Renal cortical epithelial cell (primary cell): ENCODE data around the gene EGR2. TPM values are rescaled to one million over a fixed set of nuclear protein-coding genes. Genes with fewer than 3 reads are reported as not detected.
"Not testable (repeated sequence)": the region's sequence is repeated elsewhere in the genome, so short reads cannot be mapped to it uniquely, and the experiment has no call there.

Experiments used
- DNase-seq: peaks from one replicate; pipeline ENCODE4 v3.0.0-alpha.2; 2011; ENCODE audit warnings: low read depth
- total RNA-seq: library from RNA; depleted of rRNA; stranded (reverse); fragments of >200 nt; gene quantifications from 2 replicates; pipeline ENCODE4 v1.2.3, GENCODE V29; 2014

The EGR2 gene
- total RNA-seq, 1 donor from 2014 or later = 0.40 TPM

GRCh38 chr10:62795100-62795499, 21.1 kb downstream of the EGR2 start:
- DNase-seq = no peak

DNA sequence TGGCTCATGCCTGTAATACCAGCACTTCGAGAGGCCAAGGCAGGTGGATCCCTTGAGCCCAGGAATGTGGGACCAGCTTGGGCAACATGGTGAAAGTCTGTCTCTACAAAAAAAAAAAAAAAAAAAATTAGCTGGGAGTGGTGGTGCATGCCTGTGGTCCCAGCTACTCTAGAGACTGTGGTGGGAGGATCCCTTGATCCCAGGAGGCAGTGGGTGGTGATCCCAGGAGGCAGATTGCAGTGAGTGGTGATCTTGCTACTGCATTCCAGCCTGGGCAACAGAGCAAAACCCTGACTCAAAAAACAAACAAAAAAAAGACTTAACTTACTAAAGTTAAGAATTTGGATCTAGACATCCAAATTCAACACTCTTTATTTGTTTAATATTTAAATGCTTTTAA, 21.9 kb downstream of the EGR2 start:
- peak; percentile 74 for DNase-seq

DNA sequence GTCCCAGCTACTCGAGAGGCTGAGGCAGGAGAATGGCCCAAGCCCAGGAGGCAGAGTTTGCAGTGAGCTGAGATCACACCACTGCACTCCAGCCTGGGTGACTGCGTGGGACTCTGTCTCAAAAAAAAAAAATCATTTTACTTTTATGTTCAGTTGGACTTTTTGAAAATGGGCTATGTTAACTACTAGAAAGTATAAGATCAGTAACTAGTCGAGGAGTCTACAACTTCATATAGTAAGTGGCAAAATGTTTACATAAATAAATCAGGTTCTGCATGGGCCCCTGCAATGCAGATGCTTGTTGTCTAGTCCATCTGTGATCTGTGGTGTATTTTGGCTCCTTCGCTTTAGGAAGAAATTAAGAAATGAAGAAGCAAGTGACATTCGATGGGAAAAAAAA, 23.9 kb downstream of the EGR2 start:
- DNase-seq = no peak

DNA sequence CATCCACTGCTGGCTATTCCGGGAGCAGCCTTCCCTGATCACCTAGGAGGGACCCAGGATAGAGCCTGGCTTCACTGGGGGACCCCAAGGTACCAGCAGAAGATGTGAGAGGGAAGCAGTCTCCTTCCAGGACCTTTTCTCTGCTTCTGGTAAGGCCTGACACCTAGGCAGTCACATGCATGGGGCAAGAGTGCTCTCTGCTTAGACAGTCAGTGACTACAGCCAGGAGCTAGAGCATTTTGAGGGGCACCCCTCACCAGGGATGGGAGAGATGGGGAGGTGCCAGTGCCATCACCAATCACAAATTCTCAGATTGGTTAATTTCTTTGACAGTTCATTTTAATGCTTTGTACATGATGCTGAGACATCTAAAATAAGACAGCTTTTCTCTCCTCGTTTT, 25.6 kb downstream of the EGR2 start:
- no peak for DNase-seq

- no peak for DNase-seq
Measured at GRCh38 chr10:62790019-62790555, 26.1 kb downstream of the EGR2 start.

DNA sequence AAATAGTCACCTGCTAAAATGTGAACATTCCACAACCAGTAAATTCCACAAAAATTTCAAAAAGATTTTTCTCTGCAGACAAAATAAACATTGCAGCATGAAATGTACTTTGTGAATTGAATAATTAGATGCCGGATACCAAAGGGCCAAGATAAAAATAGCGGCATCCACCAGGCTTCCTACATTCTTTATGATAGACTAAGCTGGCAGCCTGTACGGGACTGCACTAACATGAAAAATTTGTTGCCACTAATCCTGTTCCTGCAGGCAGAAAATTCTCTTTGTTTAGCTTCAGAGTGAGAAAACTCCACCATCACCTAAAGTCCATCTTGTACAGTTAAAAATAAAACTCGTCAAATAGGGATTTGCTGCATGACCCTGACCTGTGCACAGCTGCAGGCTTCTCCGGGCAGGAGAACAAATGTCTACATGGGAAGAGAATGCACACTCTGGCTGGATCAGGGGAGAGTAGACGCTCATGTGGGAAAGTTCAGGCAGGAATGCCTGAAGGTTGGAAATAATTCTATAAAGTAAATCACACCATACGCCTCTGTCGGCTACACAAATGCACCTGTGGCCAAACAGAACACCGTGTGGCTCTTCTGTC, 27.2 kb downstream of the EGR2 start:
- no peak for DNase-seq

GRCh38 chr10:62788285-62788684, 27.9 kb downstream of the EGR2 start:
- DNase-seq = not testable (repeated sequence)

DNA sequence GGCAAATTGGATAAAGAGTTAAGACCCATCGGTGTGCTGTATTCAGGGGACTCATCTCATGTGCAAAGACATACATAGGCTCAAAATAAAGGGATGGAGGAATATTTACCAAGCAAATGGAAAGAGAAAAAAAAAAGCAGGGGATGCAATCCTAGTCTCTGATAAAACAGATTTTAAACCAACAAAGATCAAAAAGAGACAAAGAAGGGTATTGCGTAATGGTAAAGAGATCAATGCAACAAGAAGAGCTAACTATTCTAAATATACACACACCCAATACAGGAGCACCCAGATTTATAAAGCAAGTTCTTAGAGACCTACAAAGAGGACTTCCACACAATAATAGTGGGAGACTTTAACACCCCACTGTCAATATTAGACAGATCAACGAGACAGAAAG, 31.6 kb downstream of the EGR2 start:
- not testable (repeated sequence) for DNase-seq

DNA sequence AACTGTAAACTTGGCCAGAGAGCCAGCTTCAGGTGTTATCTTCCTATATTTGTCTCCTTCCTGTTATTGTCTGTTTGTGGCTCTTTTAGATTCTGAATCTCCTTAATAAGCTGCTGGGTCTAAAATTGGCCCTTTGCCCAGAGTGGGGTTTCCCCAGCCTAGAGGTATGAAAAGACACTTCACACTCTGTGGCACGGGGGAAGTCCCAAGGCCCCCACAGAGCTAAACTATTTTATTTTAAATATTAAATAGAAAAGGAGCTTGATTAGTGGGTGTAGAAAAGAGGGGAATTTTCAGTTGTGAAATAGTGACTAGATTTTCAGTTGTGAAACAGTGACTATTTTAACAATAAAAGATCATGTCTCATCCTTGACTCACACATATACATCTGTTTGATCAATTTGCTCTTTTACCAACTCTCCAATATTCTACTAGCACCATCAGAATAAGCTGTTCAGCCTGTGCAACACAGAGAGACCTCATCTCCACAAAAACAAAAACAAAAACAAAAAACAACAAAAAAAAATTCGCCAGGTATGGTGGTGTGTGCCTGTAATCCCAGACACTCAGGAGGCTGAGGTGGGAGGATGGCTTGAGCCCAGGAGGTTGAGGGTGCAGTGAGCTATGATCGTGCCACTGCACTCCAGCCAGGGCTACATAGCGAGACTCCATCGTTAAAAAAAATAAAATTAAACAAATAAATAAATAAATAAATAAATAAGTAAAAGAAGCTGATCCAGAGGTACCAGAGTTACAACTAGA, 36.5 kb downstream of the EGR2 start:
- peak; percentile 81 for DNase-seq

- DNase-seq = no peak
Measured at GRCh38 chr10:62778125-62778524, 38.0 kb downstream of the EGR2 start.

- no peak for DNase-seq
Measured at GRCh38 chr10:62772186-62772974, 43.8 kb downstream of the EGR2 start.

DNA sequence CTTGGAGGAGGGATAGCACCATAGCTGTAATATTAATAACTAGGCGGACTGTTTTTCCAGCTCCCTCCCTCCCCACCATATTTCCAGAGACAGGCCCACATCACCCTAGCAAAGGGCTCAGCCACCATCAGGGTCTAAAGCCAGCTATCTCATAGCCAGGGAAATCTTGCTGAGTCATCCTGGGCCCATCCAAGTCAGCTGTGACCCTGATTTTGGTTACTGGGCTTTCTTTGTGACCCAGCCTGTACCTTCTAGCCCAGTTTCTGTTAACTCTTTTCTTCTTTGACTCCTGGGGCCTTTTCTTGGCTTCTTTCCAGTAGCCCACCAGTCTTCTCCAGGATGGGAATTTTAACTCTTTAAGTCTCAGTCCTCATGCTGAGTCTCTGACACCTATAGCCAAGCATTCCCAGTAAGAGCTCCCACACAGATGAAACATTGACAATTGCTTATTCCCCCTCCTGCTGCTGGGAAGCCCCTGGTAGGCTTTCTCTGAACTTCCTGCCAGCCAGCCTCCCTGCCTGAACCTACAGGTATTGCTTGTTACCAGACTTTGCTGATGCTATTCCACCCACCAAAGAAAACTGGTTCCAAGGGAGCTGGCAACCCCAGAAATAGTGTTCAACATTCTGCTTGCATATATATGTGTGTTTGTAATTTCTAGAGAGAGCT, 46.5 kb downstream of the EGR2 start:
- peak; percentile 7 for DNase-seq

DNA sequence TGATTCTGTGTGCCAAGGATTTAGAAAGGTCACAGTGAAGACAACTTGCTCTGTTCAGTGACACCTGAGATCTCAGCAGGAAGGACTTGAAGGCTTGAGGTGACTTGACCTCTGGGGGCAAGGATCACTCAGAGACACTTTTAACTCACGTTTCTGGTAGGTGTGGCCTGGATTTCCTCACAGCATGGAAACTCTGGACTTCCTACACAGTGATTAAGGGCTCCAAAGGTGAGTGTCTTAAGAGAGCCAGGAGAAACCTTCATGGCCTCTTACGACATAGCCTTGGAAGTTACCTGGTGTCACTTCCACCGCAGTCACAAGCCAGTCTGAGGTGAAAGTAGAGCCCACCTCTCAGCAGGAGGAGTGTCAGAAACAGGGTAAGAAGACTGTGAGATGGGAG, 49.8 kb downstream of the EGR2 start:
- no peak for DNase-seq

DNA sequence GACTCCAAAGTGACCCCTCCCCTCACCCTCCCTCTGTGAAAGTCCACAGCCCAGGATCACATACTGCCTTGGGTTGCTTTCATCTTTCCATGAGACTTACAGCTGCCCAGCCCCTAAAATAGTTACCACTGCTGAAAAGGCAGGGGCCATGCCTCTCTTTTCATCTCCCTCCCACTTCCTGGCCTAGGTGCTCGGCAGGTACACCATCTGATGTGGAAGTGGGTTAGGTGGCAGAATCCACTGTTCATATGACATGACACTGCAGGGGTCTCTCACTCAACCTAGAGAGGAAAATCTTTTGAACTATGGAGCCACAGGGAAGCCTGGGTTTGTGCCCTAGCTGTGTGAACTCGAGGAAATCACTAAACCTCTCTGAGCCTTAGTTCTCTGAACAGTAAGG, 50.4 kb downstream of the EGR2 start:
- DNase-seq = no peak

DNA sequence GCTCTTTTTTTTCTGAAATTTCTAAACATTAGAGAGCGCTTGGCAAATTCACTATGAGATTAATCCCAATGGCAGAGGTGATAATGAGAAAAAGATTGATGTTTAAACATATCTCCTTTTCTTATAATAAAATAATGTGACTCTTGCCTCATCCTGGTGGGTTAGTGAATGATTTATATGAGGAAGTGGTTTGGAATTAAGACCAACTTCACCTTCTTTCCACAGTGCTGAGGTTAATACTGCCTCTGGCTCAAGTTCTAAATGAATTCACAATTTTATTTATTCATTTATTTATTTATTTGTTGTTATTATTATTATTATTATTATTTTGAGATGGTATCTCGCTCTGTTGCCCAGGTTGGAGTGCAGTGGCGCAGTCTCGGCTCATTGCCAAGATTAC, 52.2 kb downstream of the EGR2 start:
- DNase-seq = no peak

- no peak for DNase-seq
Measured at GRCh38 chr10:62763155-62763554, 53.0 kb downstream of the EGR2 start.

Other genes starting within 250 kb of the EGR2 start
- 23.0 and 23.3 TPM in 2 replicates for gene ADO, start 11.6 kb downstream of the EGR2 start, total RNA-seq